T-cell (primary cell): ENCODE results near the gene SEMA4D. TPM values are rescaled to one million over a fixed set of nuclear protein-coding genes. Genes with fewer than 3 reads are reported as not detected.

ENCODE experiments used
- ATAC-seq, 4 experiments: fragments of 200-7000 bp in 3 of 4; fragments of 150-1000 bp in 1 of 4; cut with Tn5 transposase; replicated peaks in 1 of 4; 1 replicate in 3 of 4; 2 replicates in 1 of 4; pipeline ENCODE4 v1.10.0; 2021; ENCODE audit warnings: moderate library complexity in 3 of 4, mild to moderate bottlenecking in 2 of 4, moderate number of reproducible peaks in 1 of 4
- CTCF ChIA-PET, 2 donors: fragments of 300-600 bp; sonication (Branson Sonifier 250); formaldehyde crosslinking; loops; one replicate each; lab custom pipeline; 2022; ENCODE audit warnings: antibody characterized with exemption in 2 of 2; lab: Charles Lee
- POLR2A ChIA-PET, 2 donors: fragments of 300-600 bp; sonication (Branson Sonifier 250); formaldehyde crosslinking; loops; one replicate each; lab custom pipeline; 2022; ENCODE audit warnings: antibody characterized with exemption in 2 of 2; lab: Charles Lee
- DNase-seq, 35 experiments: peaks; one replicate each; pipeline versions ENCODE4 v3.0.0 to v3.0.0-alpha.2; 2013 to 2023
- H3K27ac ChIP-seq: one replicate; pipeline ENCODE4 v1.5.1; 2013; ENCODE audit warnings: low read length
- H3K27me3 ChIP-seq, 2 experiments: replicated peaks in 1 of 2; 1 replicate in 1 of 2; 2 replicates in 1 of 2; pipeline versions ENCODE4 v1.6.1 to v1.7.0; 2013; ENCODE audit warnings: low read length in 1 of 2, mixed read lengths in 1 of 2; ENCODE audit not compliant: control insufficient read depth in 2 of 2, insufficient read depth in 2 of 2; ENCODE audit errors: extremely low read depth in 1 of 2
- H3K36me3 ChIP-seq, 2 donors: 1 replicate in 1 of 2; 2 replicates in 1 of 2; pipeline versions ENCODE4 v1.6.1 to v1.7.0; 2013; ENCODE audit warnings: low read length in 1 of 2; ENCODE audit not compliant: control insufficient read depth in 2 of 2, insufficient read depth in 1 of 2; ENCODE audit errors: extremely low read depth in 1 of 2
- H3K4me1 ChIP-seq, 2 experiments: 1 replicate in 1 of 2; 2 replicates in 1 of 2; pipeline versions ENCODE4 v1.6.1 to v1.7.0; 2013; ENCODE audit warnings: low read length in 2 of 2, mixed read lengths in 1 of 2; ENCODE audit not compliant: insufficient read depth in 2 of 2, control insufficient read depth in 1 of 2; ENCODE audit errors: extremely low read depth in 1 of 2
- H3K4me3 ChIP-seq, 2 donors: 1 replicate in 1 of 2; 2 replicates in 1 of 2; pipeline versions ENCODE4 v1.5.1 to v1.7.0; 2013; ENCODE audit warnings: mild to moderate bottlenecking in 2 of 2, low read length in 1 of 2, moderate library complexity in 1 of 2; ENCODE audit not compliant: control insufficient read depth in 1 of 2; ENCODE audit errors: extremely low read depth in 1 of 2
- H3K9me3 ChIP-seq: 2 replicates; pipeline ENCODE4 v1.7.0; 2013
- H3K27ac Mint-ChIP-seq, 2 donors: one replicate each; pipeline ENCODE4 v1.8.0; 2020 to 2021; ENCODE audit warnings: mild to moderate bottlenecking in 2 of 2, mixed read lengths in 2 of 2
- H3K27me3 Mint-ChIP-seq, 2 donors: one replicate each; pipeline ENCODE4 v1.8.0; 2021 to 2022; ENCODE audit warnings: mixed read lengths in 2 of 2
- H3K36me3 Mint-ChIP-seq: one replicate; pipeline ENCODE4 v1.8.0; 2021; ENCODE audit warnings: mixed read lengths
- H3K4me1 Mint-ChIP-seq, 3 donors: one replicate each; pipeline ENCODE4 v1.8.0; 2020 to 2022; ENCODE audit warnings: mixed read lengths in 3 of 3, mild to moderate bottlenecking in 1 of 3
- H3K4me3 Mint-ChIP-seq, 3 donors: one replicate each; pipeline ENCODE4 v1.8.0; 2020 to 2022; ENCODE audit warnings: mild to moderate bottlenecking in 3 of 3, mixed read lengths in 3 of 3, moderate library complexity in 3 of 3
- H3K9me3 Mint-ChIP-seq, 3 donors: one replicate each; pipeline ENCODE4 v1.8.0; 2020 to 2022; ENCODE audit warnings: mixed read lengths in 3 of 3
- WGBS: methylation state at CpG from one replicate; pipeline ENCODE4 v1.1.5; 2013; ENCODE audit warnings: missing lambda C conversion rate; ENCODE audit not compliant: insufficient coverage; 5-methylcytosine and 5-hydroxymethylcytosine counted together
- total RNA-seq, 35 experiments: library from RNA in 6 of 35; stranded (reverse) in 6 of 35; fragments of 120-200 nt in 1 of 35; gene quantifications; one replicate each; pipeline versions ENCODE4 v1.2.1 to v1.2.4 and lab custom pipeline; 2013 to 2026

SEMA4D gene, protein sequence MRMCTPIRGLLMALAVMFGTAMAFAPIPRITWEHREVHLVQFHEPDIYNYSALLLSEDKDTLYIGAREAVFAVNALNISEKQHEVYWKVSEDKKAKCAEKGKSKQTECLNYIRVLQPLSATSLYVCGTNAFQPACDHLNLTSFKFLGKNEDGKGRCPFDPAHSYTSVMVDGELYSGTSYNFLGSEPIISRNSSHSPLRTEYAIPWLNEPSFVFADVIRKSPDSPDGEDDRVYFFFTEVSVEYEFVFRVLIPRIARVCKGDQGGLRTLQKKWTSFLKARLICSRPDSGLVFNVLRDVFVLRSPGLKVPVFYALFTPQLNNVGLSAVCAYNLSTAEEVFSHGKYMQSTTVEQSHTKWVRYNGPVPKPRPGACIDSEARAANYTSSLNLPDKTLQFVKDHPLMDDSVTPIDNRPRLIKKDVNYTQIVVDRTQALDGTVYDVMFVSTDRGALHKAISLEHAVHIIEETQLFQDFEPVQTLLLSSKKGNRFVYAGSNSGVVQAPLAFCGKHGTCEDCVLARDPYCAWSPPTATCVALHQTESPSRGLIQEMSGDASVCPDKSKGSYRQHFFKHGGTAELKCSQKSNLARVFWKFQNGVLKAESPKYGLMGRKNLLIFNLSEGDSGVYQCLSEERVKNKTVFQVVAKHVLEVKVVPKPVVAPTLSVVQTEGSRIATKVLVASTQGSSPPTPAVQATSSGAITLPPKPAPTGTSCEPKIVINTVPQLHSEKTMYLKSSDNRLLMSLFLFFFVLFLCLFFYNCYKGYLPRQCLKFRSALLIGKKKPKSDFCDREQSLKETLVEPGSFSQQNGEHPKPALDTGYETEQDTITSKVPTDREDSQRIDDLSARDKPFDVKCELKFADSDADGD
- total RNA-seq (100 to 1,000 TPM; 347 to 585 (median 434) TPM), total RNA-seq (lab: John Stamatoyannopoulos, UW) (302 to 992 (median 396) reads per million in 29 experiments)
- total RNA-seq (2013): 232 TPM

DNA sequence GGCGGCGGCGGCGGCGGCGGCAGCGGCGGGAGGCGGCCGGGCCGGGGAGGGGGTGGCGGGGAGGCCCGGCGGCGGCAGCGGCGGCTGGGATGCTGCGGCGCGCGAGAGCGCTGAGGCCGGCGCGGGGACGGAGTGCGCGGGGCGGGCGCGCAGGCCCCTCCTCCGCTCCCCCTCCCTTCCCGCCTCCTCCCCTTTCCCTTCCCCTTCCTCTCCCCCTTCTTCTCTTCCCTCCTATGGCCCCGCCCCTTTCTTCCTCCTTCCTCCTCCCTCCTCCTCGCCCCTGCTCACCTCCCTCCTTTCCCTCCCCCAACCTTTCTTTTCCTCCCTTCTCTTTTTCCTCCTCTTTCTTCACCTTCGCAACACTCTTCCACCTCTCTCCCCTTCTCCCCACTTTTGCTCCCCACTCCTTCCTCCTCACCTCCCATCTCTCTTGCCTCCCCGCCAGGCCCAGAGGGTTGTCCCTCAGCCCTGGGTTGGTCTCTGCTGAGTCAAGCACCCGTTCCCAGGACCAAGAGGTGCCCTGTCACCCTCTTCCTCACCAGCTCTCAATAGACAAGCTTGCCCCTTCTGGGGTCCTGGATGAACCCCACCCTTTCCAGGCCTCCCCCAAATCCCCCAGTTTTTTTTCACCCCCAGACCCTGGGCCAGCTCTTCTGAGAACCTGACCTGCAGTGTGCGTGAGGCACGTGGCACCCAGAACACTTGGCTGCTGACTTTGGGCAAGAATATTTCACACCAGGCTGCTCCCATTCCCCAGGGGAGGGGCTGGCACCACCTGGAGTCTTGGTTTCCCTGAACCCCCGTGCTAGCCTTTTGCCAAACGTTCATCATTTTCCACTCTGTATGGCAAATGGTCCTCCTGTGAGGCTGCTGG, at the start of gene SEMA4D:
Gene SEMA4D, minus strand, starts transcription at position 136 of the 874 bp plus-strand sequence. CDS start 92,657 bp downstream, outside the sequence.
- Mint-ChIP-seq H3K36me3 (no peaks in the 10 kb centered on the region), H3K9me3 (no peaks in the 10 kb centered on the region), H3K4me1 (peaks cover 80 to 92% (median 89%) of the 10 kb centered on the region in 3 donors), H3K27ac (peak within 1 kb of the TSS; percentile 95 to 96), H3K27me3 (no peaks in the 10 kb centered on the region), H3K4me3 (peak within 1 kb of the TSS; percentile 93 to 96 (median 93))
- H3K36me3 ChIP-seq: peaks cover 0 to 2% of the 10 kb centered on the region in 2 donors
- H3K27ac ChIP-seq: peak within 1 kb of the TSS; percentile 76
- ATAC-seq: peak; percentile 5 to 44 (median 25)
- WGBS: 3% methylated on average over 31 of the region's 42 CpGs
- peaks cover 67 to 89% of the 10 kb centered on the region in 2 experiments for H3K4me1 ChIP-seq
- POLR2A ChIA-PET: interaction anchor here (0.6 to 0.7 kb wide), 3 partner anchors 12 to 1530 kb away, joined by 3 to 4 read pairs (median 3); no protein-coding TSS in a partner anchor
- DNase-seq: peak in 16 of 35 experiments; percentile 25 to 76 (median 43)
- H3K27me3 ChIP-seq: no peaks in the 10 kb centered on the region
- CTCF ChIA-PET: interaction anchor here in 1 of 2 donors (1.5 to 1.8 kb wide), 2 partner anchors 9 to 51 kb away, joined by 6 to 8 read pairs; no protein-coding TSS in a partner anchor
- H3K4me3 ChIP-seq: peak within 1 kb of the TSS; percentile 80 to 92
- H3K9me3 ChIP-seq: no peaks in the 10 kb centered on the region

DNA sequence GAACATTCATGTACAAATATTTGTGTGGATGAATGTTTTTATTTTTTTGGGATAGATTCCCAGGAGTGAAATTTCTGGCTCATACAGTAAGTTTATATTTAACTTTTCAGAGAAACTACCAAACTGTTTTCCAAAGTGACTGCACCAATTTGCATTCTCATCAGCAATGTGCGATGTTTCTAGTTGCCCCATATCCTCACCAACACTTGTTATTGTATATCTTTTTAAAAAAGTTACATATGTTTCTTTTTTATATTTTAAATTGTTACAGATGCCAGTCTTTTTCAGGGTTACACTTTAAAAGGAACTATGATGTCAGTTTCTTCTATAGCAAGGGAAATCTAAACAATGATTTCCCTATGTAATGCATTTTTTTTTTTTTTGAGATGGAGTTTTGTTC, 49.1 kb upstream of the SEMA4D start:
- no peak for DNase-seq
- POLR2A ChIA-PET: no interaction called here
- H3K9me3 Mint-ChIP-seq: peaks cover 3 to 12% (median 12%) of the 10 kb centered on the region in 3 donors

DNA sequence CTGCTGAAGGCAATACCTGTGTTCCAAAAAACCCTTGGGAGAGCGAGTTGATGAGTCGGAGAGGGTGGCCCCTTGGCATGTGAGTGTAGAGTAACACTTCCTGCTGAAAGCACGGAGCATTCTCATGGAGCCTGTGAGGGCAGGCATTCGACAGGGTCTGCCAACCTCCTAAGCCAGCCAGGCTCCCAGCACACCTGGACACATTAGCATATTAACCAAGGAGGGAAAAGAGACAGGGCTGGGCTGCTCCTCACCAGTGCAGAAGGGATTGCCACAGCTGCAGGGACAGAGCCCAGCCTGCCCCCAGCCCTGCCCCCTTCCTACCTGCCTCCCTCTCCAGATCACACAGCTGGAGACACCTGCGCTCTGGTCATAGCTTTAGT, 46.4 kb upstream of the SEMA4D start:
- no peaks in the 10 kb centered on the region for H3K9me3 ChIP-seq
- DNase-seq (no peak), ATAC-seq (no peak)
- POLR2A ChIA-PET: interaction anchor here in 1 of 2 donors (0.6 kb wide), 1 partner anchor 16 kb away, joined by 3 read pairs; no protein-coding TSS in a partner anchor
- Mint-ChIP-seq H3K27me3 (no peaks in the 10 kb centered on the region), H3K9me3 (peaks cover 3 to 12% (median 12%) of the 10 kb centered on the region in 3 donors), H3K27ac (peak overlapping the region in 1 of 2 donors; percentile 74), H3K36me3 (peaks cover 6% of the 10 kb centered on the region), H3K4me3 (peak overlapping the region in 1 of 3 donors; percentile 15), H3K4me1 (peaks cover 61 to 78% (median 69%) of the 10 kb centered on the region in 3 donors)
- no peak overlapping the region for H3K27ac ChIP-seq
- peaks cover 13 to 55% of the 10 kb centered on the region in 2 experiments for H3K4me1 ChIP-seq
- H3K27me3 ChIP-seq: no peaks in the 10 kb centered on the region
- CTCF ChIA-PET: interaction anchor here in 1 of 2 donors (1.7 kb wide), 1 partner anchor 115 kb away, joined by 4 read pairs; no protein-coding TSS in a partner anchor
- H3K4me3 ChIP-seq: no peak overlapping the region
- no peaks in the 10 kb centered on the region for H3K36me3 ChIP-seq
- WGBS: 100% methylated on average over 3 of the region's 5 CpGs

More for the DNA sequence above, 49.1 kb upstream of the SEMA4D start:
- no peaks in the 10 kb centered on the region for H3K9me3 ChIP-seq
- Mint-ChIP-seq H3K27ac (no peak overlapping the region), H3K4me3 (no peak overlapping the region), H3K27me3 (no peaks in the 10 kb centered on the region), H3K36me3 (peaks cover 6% of the 10 kb centered on the region), H3K4me1 (peaks cover 43 to 57% (median 50%) of the 10 kb centered on the region in 3 donors)
- H3K36me3 ChIP-seq: no peaks in the 10 kb centered on the region
- WGBS: no CpG with 5 or more reads among the region's 1 CpG
- ATAC-seq: no peak
- H3K27me3 ChIP-seq: no peaks in the 10 kb centered on the region
- H3K4me3 ChIP-seq: no peak overlapping the region
- H3K27ac ChIP-seq: no peak overlapping the region
- peaks cover 8 to 37% of the 10 kb centered on the region in 2 experiments for H3K4me1 ChIP-seq
- CTCF ChIA-PET: no interaction called here

DNA sequence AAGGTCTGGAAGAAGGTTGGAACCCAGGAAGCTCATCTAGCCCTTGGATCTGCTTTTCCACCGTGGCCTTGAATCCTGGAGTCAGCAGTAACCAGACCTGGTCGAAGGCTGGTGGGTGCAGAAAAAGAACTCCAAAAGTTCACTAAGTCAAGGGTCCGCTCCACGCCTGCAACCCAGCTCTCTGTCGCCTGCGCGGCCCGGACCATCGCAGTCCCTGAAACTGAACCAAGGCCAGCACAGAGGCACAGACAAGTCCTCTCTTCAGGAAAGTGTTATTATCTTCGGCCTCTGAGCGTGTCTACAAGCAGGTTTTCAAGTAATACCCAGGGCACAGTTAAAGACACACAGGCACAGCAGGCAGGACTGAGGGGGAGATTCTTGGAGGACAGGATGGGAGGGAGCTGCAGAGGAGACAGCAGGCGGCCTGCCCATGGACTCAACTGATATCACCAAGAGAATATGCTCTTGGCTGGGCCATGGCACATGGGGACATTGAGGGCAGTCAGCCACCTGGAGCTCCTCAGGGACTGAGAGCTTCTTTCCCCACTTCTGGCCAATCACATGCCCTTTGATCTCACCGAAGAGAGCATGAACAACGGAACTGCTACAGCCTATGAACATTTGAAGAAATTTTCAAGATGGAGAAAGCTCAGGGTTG, 45.8 kb upstream of the SEMA4D start:
- Histone ChIP-seq H3K9me3 (no peaks in the 10 kb centered on the region), H3K27ac (no peak overlapping the region), H3K27me3 (no peaks in the 10 kb centered on the region), H3K4me3 (no peak overlapping the region), H3K4me1 (peaks cover 15 to 56% of the 10 kb centered on the region in 2 experiments), H3K36me3 (no peaks in the 10 kb centered on the region)
- peak overlapping the region in 1 of 3 donors; percentile 15 for H3K4me3 Mint-ChIP-seq
- WGBS: 92% methylated on average over 11 of the region's 14 CpGs
- H3K4me1 Mint-ChIP-seq: peaks cover 62 to 78% (median 69%) of the 10 kb centered on the region in 3 donors
- ATAC-seq: no peak
- peaks cover 3 to 12% (median 12%) of the 10 kb centered on the region in 3 donors for H3K9me3 Mint-ChIP-seq
- ChIA-PET POLR2A (interaction anchor here in 1 of 2 donors (0.6 to 1.3 kb wide), 5 partner anchors 13 to 20 kb away, joined by 3 to 4 read pairs (median 3); no protein-coding TSS in a partner anchor), CTCF (interaction anchor here (0.6 to 1.7 kb wide), 2 partner anchors 80 to 115 kb away, joined by 4 read pairs; no protein-coding TSS in a partner anchor)
- no peak for DNase-seq
- H3K36me3 Mint-ChIP-seq: peaks cover 6% of the 10 kb centered on the region
- peak overlapping the region; percentile 2 to 74 for H3K27ac Mint-ChIP-seq
- no peaks in the 10 kb centered on the region for H3K27me3 Mint-ChIP-seq

DNA sequence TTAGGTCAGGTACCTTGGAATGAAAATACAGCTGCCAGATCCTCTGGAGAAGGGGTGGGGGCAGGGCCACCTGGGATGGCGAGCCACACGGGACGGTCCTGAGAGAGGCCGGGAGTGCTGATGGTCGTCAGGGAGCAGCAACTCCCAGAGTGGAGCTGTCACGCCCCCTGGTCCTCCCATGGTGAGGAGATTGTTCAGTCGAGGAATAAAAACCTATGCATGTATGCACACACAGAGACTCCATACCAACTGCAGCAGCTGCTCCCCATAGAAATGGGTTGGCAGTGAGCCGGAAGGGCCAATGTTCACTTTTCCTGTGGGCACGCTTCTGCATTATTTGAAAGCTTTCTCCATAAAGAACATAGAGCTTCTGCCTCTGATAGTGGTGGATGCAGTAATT, 45.2 kb upstream of the SEMA4D start:
- Mint-ChIP-seq H3K4me1 (peaks cover 62 to 78% (median 69%) of the 10 kb centered on the region in 3 donors), H3K27ac (no peak overlapping the region), H3K4me3 (no peak overlapping the region), H3K9me3 (peaks cover 3 to 12% (median 12%) of the 10 kb centered on the region in 3 donors), H3K36me3 (peaks cover 6% of the 10 kb centered on the region), H3K27me3 (no peaks in the 10 kb centered on the region)
- peaks cover 17 to 56% of the 10 kb centered on the region in 2 experiments for H3K4me1 ChIP-seq
- no peak overlapping the region for H3K4me3 ChIP-seq
- DNase-seq (no peak), ATAC-seq (no peak)
- no peaks in the 10 kb centered on the region for H3K36me3 ChIP-seq
- no peaks in the 10 kb centered on the region for H3K27me3 ChIP-seq
- H3K9me3 ChIP-seq: no peaks in the 10 kb centered on the region
- ChIA-PET CTCF (interaction anchor here in 1 of 2 donors (1.4 kb wide), 1 partner anchor 114 kb away, joined by 5 read pairs; no protein-coding TSS in a partner anchor), POLR2A (interaction anchor here in 1 of 2 donors (0.7 to 1.3 kb wide), 4 partner anchors 12 to 19 kb away, joined by 3 to 4 read pairs (median 4); no protein-coding TSS in a partner anchor)
- WGBS: 100% methylated on average over 1 of the region's 9 CpGs
- H3K27ac ChIP-seq: no peak overlapping the region
